T-helper 17 cell (primary cell): ENCODE data around the gene CDK7. TPM values are rescaled to one million over a fixed set of nuclear protein-coding genes. Genes with fewer than 3 reads are reported as not detected.
"Not testable (repeated sequence)": the region's sequence is repeated elsewhere in the genome, so short reads cannot be mapped to it uniquely, and the experiment has no call there.

Experiments used
- ATAC-seq: fragments of 150-1000 bp; cut with Tn5 transposase; 2 replicates; pipeline ENCODE4 v1.10.0; 2021; ENCODE audit warnings: mild to moderate bottlenecking, moderate library complexity
- DNase-seq, 3 donors: peaks; one replicate each; pipeline versions ENCODE4 v3.0.0 to v3.0.0-alpha.2; 2020 to 2021
- H3K9me3 ChIP-seq: one replicate; pipeline ENCODE4 v1.7.0; 2013; ENCODE audit warnings: low read length, mild to moderate bottlenecking; ENCODE audit not compliant: control insufficient read depth, poor library complexity, severe bottlenecking
- H3K27ac Mint-ChIP-seq: one replicate; pipeline ENCODE4 v1.8.0; 2022; ENCODE audit warnings: mild to moderate bottlenecking, moderate library complexity, mixed read lengths
- H3K27me3 Mint-ChIP-seq: one replicate; pipeline ENCODE4 v1.8.0; 2022; ENCODE audit warnings: mixed read lengths
- H3K36me3 Mint-ChIP-seq: one replicate; pipeline ENCODE4 v1.8.0; 2022; ENCODE audit warnings: low read depth, mixed read lengths
- H3K4me1 Mint-ChIP-seq: one replicate; pipeline ENCODE4 v1.8.0; 2022; ENCODE audit warnings: mild to moderate bottlenecking, mixed read lengths
- H3K4me3 Mint-ChIP-seq: one replicate; pipeline ENCODE4 v1.8.0; 2022; ENCODE audit warnings: mild to moderate bottlenecking, moderate library complexity, mixed read lengths
- total RNA-seq, 4 donors: library from RNA in 2 of 4; stranded (reverse) in 2 of 4; gene quantifications; one replicate each; pipeline ENCODE4 v1.2.3 and lab custom pipeline; 2022 to 2026

CDK7 gene
- total RNA-seq, 2 donors from 2014 or later = 28.3 to 35.4 TPM

GRCh38 chr5:69245031-69245430 is 10.3 kb downstream of the CDK7 start:
- ATAC-seq (no peak), DNase-seq (no peak)
- Mint-ChIP-seq H3K27ac (no peak overlapping the region), H3K4me1 (peaks cover 39% of the 10 kb centered on the region), H3K36me3 (peaks cover 8% of the 10 kb centered on the region), H3K4me3 (no peak overlapping the region), H3K27me3 (no peaks in the 10 kb centered on the region)
- H3K9me3 ChIP-seq = no peaks in the 10 kb centered on the region

GRCh38 chr5:69248019-69248418 is 13.3 kb downstream of the CDK7 start:
- Mint-ChIP-seq H3K36me3 (peaks cover 2% of the 10 kb centered on the region), H3K27me3 (no peaks in the 10 kb centered on the region), H3K27ac (no peak overlapping the region), H3K4me1 (peaks cover 24% of the 10 kb centered on the region), H3K4me3 (no peak overlapping the region)
- no peaks in the 10 kb centered on the region for H3K9me3 ChIP-seq
- ATAC-seq (no peak), DNase-seq (no peak)

GRCh38 chr5:69250593-69250992 is 15.9 kb downstream of the CDK7 start:
- Mint-ChIP-seq H3K27ac (no peak overlapping the region), H3K4me1 (peaks cover 12% of the 10 kb centered on the region), H3K4me3 (no peak overlapping the region), H3K36me3 (peaks cover 2% of the 10 kb centered on the region), H3K27me3 (no peaks in the 10 kb centered on the region)
- DNase-seq (no peak), ATAC-seq (no peak)
- no peaks in the 10 kb centered on the region for H3K9me3 ChIP-seq

DNA sequence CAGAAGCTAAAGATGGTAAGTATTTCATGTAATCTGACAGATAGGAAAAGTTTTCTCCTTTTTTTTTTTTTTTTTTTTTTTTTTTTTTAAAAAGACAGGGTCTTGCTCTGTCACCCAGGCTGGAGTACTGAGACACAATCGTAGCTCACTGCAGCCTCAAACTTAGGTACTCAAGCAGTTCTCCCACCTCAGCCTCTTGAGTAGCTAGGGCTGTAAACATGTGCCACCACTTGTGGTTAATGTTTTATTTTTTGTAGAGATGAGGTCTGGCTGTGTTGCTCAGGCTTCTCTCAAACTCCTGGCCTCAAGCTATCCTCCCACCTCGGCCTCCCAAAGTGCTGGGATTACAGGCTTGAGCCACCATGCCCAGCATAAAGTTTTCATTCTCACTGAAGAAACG is 17.8 kb downstream of the CDK7 start:
- DNase-seq (no peak), ATAC-seq (no peak)
- H3K36me3 Mint-ChIP-seq = peaks cover 3% of the 10 kb centered on the region
- H3K9me3 ChIP-seq = no peaks in the 10 kb centered on the region
- no peak overlapping the region for H3K4me3 Mint-ChIP-seq
- H3K4me1 Mint-ChIP-seq = peaks cover 4% of the 10 kb centered on the region
- H3K27me3 Mint-ChIP-seq = no peaks in the 10 kb centered on the region
- no peak overlapping the region for H3K27ac Mint-ChIP-seq

DNA sequence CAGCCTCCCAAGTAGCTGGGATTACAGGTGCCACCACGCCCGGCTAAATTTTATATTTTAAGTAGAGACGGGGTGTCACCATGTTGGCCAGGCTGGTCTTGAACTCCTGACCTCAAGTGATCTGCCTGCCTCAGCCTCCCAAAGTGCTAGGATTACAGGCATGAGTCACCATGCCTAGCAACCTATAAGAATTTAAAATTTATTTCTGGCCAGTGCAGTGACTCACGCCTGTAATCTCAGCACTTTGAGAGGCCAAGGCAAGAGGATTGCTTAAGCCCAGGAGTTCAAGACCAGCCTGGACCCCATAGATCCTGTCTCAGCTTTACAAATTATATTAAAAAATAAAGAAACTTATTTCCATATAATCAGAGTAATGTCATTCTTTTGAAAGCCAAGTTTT is 21.3 kb downstream of the CDK7 start:
- H3K9me3 ChIP-seq, H3K4me3 Mint-ChIP-seq, H3K36me3 Mint-ChIP-seq, DNase-seq, ATAC-seq, H3K27me3 Mint-ChIP-seq, H3K27ac Mint-ChIP-seq, H3K4me1 Mint-ChIP-seq: not testable (repeated sequence)

DNA sequence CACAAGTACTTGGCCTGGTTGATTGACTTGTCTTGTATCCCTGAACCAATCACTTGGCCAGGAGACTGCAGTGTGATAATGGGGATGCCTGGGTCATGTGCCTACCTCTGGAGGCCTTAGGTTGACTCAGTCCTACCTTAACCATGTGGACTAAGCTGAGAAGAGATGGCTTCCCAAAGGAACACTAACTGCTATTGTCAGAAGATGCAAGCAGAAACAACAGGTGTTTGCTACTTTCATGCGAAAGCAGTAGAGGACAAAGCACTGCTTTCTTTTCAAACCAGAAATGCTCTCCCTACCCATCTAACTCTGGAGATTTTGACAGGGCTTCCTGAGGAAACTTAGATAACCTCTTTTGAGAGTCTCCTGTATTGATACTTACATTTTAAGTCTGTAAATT is 22.9 kb downstream of the CDK7 start:
- H3K27me3 Mint-ChIP-seq = no peaks in the 10 kb centered on the region
- H3K27ac Mint-ChIP-seq = no peak overlapping the region
- H3K36me3 Mint-ChIP-seq = peaks cover 9% of the 10 kb centered on the region
- H3K9me3 ChIP-seq = no peaks in the 10 kb centered on the region
- ATAC-seq (no peak), DNase-seq (no peak)
- peaks cover 2% of the 10 kb centered on the region for H3K4me1 Mint-ChIP-seq
- no peak overlapping the region for H3K4me3 Mint-ChIP-seq

- Mint-ChIP-seq H3K4me3 (no peak overlapping the region), H3K4me1 (peaks cover 2% of the 10 kb centered on the region), H3K27ac (peak overlapping the region; percentile 35), H3K36me3 (peaks cover 14% of the 10 kb centered on the region), H3K27me3 (no peaks in the 10 kb centered on the region)
- DNase-seq = no peak
- no peak for ATAC-seq
- H3K9me3 ChIP-seq = no peaks in the 10 kb centered on the region
Measured at GRCh38 chr5:69261034-69261433, 26.3 kb downstream of the CDK7 start.

- peaks cover 11% of the 10 kb centered on the region for H3K36me3 Mint-ChIP-seq
- no peaks in the 10 kb centered on the region for H3K9me3 ChIP-seq
- DNase-seq (no peak), ATAC-seq (no peak)
- H3K27me3 Mint-ChIP-seq = no peaks in the 10 kb centered on the region
- H3K4me1 Mint-ChIP-seq = peaks cover 2% of the 10 kb centered on the region
- peak overlapping the region; percentile 14 for H3K27ac Mint-ChIP-seq
- H3K4me3 Mint-ChIP-seq = no peak overlapping the region
Measured at GRCh38 chr5:69265931-69266330, 31.2 kb downstream of the CDK7 start.

- no peak overlapping the region for H3K4me3 Mint-ChIP-seq
- H3K36me3 Mint-ChIP-seq = peaks cover 7% of the 10 kb centered on the region
- no peaks in the 10 kb centered on the region for H3K27me3 Mint-ChIP-seq
- no peak overlapping the region for H3K27ac Mint-ChIP-seq
- H3K9me3 ChIP-seq = no peaks in the 10 kb centered on the region
- ATAC-seq (no peak), DNase-seq (no peak)
- peaks cover 7% of the 10 kb centered on the region for H3K4me1 Mint-ChIP-seq
Measured at GRCh38 chr5:69268899-69269298, 34.2 kb downstream of the CDK7 start.

- H3K9me3 ChIP-seq = no peaks in the 10 kb centered on the region
- no peak for DNase-seq
- H3K4me1 Mint-ChIP-seq = peaks cover 7% of the 10 kb centered on the region
- H3K4me3 Mint-ChIP-seq = no peak overlapping the region
- peak overlapping the region; percentile 61 for H3K27ac Mint-ChIP-seq
- H3K36me3 Mint-ChIP-seq = peaks cover 3% of the 10 kb centered on the region
- H3K27me3 Mint-ChIP-seq = no peaks in the 10 kb centered on the region
- no peak for ATAC-seq
Measured at GRCh38 chr5:69270840-69271239, 36.2 kb downstream of the CDK7 start.

DNA sequence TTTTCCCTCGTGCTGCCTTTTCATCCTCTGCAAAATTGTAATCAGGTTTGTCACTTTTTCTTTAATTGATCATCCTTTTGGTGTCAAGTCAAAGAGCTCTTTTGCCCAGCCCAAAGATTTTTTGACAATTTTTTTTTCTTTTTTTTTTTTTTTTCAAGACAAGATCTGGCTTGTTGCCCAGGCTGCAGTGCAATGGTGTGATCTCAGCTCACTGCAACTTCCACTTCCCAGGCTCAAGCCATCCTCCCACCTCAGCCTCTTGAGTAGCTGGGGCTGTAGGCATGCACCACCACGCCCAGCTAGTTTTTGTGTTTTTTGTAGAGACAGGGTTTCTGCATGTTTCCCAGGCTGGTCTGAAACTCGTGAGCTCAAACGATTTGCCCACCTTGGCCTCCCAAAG is 36.7 kb downstream of the CDK7 start:
- H3K27ac Mint-ChIP-seq = peak overlapping the region; percentile 61
- DNase-seq (no peak), ATAC-seq (no peak)
- peaks cover 7% of the 10 kb centered on the region for H3K4me1 Mint-ChIP-seq
- H3K36me3 Mint-ChIP-seq = peaks cover 3% of the 10 kb centered on the region
- H3K27me3 Mint-ChIP-seq = no peaks in the 10 kb centered on the region
- no peak overlapping the region for H3K4me3 Mint-ChIP-seq
- no peaks in the 10 kb centered on the region for H3K9me3 ChIP-seq

DNA sequence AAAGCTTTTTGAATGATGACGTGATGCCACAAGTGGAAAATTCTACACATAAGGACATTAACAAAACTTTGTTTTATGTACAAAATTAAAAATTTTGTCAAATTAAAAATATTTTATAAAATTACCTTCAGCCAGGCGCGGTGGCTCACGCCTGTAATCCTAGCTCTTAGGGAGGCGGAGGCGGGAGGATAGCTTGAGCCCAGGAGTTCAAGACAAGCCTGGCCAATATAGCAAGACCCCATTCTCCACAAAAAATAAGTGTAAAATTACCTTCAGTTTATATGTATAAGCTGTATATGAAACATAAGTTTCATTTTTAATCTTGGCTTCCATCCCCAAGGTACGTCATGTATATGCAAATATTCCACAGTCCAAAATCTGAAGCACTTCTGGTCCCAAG is 40.9 kb downstream of the CDK7 start:
- no peaks in the 10 kb centered on the region for H3K27me3 Mint-ChIP-seq
- H3K36me3 Mint-ChIP-seq = peaks cover 3% of the 10 kb centered on the region
- DNase-seq (no peak), ATAC-seq (no peak)
- H3K4me3 Mint-ChIP-seq = no peak overlapping the region
- peaks cover 5% of the 10 kb centered on the region for H3K4me1 Mint-ChIP-seq
- no peaks in the 10 kb centered on the region for H3K9me3 ChIP-seq
- H3K27ac Mint-ChIP-seq = no peak overlapping the region

DNA sequence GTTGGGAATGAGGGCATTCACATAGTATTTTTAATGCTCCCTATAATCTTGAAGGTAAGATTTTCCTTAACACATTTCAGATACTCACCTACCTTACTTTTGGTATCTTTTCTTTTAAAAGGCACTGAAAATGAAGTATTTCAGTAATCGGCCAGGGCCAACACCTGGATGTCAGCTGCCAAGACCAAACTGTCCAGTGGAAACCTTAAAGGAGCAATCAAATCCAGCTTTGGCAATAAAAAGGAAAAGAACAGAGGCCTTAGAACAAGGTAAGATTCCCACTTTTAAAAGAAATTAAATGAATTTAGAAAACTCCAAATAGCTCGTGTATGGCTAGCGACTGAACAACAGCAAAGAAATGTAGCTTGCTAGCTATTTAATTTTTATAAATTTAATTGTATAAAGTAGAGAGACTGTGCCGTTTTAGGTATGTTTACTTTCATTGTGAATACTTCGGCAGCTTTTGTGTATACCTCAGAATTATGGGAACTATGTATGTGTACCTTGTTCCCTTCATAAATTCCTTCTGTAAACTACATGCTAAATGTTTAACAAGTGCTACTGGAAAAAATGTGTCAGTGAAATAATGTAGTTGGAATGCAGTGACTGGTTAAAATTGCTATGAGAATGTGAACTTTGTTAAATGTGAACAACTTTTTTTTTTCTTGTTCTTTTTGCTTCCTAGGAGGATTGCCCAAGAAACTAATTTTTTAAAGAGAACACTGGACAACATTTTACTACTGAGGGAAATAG is 41.9 kb downstream of the CDK7 start:
- Mint-ChIP-seq H3K27ac (no peak overlapping the region), H3K4me1 (peaks cover 2% of the 10 kb centered on the region), H3K4me3 (no peak overlapping the region), H3K27me3 (no peaks in the 10 kb centered on the region), H3K36me3 (no peaks in the 10 kb centered on the region)
- no peak for ATAC-seq
- no peak for DNase-seq
- no peaks in the 10 kb centered on the region for H3K9me3 ChIP-seq

GRCh38 chr5:69279517-69279916 is 44.8 kb downstream of the CDK7 start:
- H3K36me3 Mint-ChIP-seq = peaks cover 3% of the 10 kb centered on the region
- H3K9me3 ChIP-seq = no peaks in the 10 kb centered on the region
- no peaks in the 10 kb centered on the region for H3K4me1 Mint-ChIP-seq
- H3K4me3 Mint-ChIP-seq = no peak overlapping the region
- DNase-seq (no peak), ATAC-seq (no peak)
- H3K27me3 Mint-ChIP-seq = no peaks in the 10 kb centered on the region
- H3K27ac Mint-ChIP-seq = peak overlapping the region; percentile 56
